ENCODE measurements around the gene WDR27. TPM values are rescaled to one million over a fixed set of nuclear protein-coding genes. Genes with fewer than 3 reads are reported as not detected.
"Not testable (repeated sequence)": the region's sequence is repeated elsewhere in the genome, so short reads cannot be mapped to it uniquely, and the experiment has no call there.

The WDR27 gene
- total RNA-seq, 1 experiment from 2014 or later: 18.7 TPM

- no peak for DNase-seq (ENCODE audit: low read depth)
Observed at GRCh38 chr6:169491482-169491881, 210.3 kb downstream of the WDR27 start.

GRCh38 chr6:169490830-169491229 lies 211.0 kb downstream of the WDR27 start:
- no peak for DNase-seq (ENCODE audit: low read depth)

DNA sequence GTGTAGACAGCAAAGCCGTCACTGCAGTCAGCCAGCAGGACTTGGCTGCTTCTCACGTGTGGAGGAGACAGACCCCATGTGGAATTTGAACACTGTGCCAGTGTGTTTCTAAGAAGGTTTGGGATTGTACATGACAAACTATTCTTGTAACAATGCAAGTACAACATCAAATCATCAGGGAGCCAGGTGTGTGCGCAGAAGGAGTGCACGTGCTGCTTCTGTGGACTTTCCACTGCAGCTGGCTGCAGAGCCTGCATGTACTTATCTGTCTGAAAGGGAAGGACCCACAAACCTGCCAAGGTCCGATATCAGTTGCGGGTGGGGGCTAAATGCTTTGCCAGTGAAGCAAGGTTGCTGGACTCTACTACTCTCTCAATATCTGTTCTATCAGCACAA lies 211.6 kb downstream of the WDR27 start:
- DNase-seq (ENCODE audit: low read depth): no peak

GRCh38 chr6:169489563-169490245 lies 212.1 kb downstream of the WDR27 start:
- DNase-seq (ENCODE audit: low read depth): no peak

DNA sequence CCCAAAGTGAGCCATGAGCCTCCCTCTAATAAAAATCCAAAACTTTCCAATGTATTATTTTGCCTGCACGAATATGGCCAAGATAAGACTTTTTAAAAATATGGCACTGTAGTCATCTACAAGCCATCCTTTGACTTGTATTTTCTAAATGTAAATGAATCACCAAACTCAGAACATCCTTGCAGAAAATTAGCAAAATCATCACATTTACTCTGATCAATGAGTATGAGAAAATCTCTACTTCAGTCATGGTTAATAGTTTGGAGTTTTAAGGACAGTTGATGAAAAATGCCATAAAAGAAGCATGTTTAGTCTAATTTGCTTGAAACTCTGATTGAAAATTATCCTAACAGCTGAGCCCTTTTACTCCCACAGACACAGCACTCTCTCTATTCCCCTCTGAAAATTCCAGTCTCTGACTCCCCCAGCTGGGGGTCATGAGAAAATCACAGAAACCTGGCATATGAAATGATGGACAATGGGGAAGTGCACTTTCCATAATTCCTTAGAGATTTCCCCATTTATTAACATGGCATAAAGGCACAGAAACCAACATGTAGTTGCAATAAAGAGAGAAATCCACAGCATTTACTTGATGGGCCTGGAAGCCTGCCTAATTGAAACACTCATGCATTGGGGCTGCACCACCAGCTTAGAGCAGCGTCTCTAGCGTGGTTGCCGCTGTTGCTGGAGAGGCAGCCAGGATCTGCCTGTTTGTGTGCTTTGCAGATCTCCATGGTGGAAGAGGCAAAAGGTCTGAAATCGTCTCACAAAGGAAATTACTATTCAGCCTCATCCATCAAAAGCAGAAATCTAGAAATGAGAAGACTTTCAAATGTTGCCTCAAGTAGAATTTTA lies 214.0 kb downstream of the WDR27 start:
- no peak for DNase-seq (ENCODE audit: low read depth)

- DNase-seq (ENCODE audit: low read depth): no peak
Observed at GRCh38 chr6:169479783-169480495, 221.9 kb downstream of the WDR27 start.

DNA sequence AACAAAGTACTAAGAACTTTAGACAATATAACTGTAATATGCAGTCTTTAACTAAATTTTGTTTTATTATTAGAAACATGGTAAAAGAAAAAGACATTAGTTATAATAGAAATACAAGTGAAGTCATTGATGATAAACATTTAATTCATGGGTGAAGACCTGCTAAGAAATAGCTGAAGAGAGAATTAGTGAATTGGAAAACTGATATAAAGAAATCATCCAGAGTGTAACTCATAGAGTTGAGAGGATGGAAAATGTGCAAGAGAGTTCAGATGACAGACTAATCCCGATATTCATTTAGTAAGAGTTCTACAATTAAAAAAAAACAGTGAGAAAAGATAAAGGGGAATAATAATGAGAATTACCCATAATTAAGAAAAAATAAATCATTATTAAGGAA lies 227.5 kb downstream of the WDR27 start:
- DNase-seq (ENCODE audit: low read depth): no peak

DNA sequence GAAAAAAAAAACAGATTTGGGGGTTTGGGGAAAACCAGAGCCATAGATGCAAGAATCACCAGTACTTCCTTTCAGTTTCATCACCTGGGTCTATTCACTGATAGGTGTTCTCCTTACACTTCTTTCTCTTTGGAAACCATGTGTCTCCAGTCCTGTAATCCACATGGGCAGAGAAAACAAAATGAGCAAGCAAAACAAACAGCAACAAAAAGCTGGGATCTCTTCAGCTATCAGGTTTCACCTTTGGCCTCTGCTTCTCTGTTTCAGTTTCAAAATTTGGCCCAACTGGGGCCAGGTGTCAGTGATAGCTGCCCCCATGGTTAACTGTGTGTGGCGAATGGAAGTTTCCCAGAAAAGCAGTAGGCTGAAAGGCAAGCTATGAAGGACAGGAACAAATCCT lies 228.2 kb downstream of the WDR27 start:
- DNase-seq (ENCODE audit: low read depth): no peak

DNA sequence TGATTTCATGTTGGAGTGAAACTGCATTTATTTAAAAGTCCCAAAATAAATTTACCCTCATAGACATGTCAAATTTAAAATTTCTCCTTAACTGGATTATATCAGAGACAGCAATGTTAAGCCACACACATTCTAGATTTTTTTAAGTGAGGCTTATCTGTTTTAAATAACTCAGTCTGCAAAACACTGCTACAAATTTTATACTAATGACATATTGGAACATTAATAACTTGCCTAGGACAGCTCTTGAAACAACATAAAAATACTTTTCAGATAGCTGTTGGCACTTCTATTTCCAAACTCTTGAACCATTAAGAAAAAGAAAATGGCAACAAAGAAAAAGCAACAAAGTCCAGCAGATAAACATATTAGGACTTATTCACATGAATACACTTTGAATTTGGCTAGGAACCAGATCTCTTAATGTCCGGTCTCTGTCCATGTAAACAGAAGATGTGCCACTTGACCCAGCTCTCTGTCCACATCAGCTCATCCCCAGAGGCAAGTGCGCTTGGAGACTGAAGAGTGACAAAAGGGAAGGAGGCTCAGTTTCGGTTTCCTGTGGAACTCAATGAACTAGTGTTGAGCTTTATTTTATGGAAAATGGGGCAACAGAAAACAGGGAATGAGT lies 228.9 kb downstream of the WDR27 start:
- DNase-seq (ENCODE audit: low read depth): no peak

- no peak for DNase-seq (ENCODE audit: low read depth)
Observed at GRCh38 chr6:169470790-169471189, 231.0 kb downstream of the WDR27 start.

- no peak for DNase-seq (ENCODE audit: low read depth)
Observed at GRCh38 chr6:169469028-169469427, 232.8 kb downstream of the WDR27 start.

DNA sequence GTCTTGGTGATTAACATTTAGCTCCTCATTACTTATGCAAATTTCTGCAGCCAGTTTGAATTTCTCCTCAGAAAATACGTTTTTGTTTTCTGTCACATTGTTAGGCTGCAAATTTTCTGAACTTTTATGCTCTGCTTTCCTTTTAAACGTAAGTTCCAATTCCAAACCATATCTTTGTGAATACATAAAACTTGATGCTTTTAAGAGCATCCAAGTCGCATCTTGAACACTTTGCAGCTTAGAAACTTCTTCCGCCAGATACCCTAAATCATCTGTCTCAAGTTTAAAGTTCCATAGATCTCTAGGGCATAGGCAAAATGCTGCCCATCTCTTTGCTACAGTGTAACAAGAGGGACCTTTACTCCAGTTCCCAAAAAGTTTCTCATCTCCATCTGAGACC lies 234.1 kb downstream of the WDR27 start:
- DNase-seq (ENCODE audit: low read depth): not testable (repeated sequence)

GRCh38 chr6:169466256-169466655 lies 235.6 kb downstream of the WDR27 start:
- not testable (repeated sequence) for DNase-seq (ENCODE audit: low read depth)

DNA sequence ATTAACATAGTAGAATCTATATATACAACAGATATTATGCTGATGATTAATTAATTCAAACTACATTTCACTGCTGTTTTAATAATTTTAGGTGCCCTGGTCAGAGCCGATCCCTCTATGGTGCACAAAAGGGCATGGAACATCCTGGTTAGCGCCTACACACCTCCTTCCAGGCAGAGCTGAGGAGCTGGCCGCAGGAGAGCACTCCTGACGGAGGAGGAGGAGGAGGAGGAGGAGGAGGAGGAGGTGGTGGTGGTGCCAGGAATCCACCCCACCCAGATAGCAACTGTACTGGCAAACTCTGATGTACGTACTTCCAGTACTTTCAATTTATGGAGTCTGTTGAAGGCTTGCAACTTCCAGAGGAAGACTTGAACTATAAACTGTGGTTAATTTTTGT lies 244.1 kb downstream of the WDR27 start:
- DNase-seq (ENCODE audit: low read depth): no peak

DNA sequence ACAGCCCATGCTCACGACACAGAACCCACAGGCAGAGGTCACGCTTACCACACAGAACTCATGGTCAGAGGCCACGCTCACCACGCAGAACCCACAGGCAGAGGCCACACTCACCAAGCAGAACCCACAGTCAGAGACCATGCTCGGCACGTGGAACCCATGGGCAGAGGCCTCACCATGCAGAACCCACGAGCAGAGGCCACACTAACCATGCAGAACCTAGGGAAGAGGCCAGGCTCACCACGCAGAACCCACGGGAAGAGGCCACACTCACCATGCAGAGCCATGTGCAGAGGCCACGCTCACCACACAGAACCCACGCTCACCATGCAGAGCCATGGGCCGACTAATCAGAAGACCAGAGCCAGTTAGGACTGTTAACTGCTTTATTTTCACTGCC lies 245.0 kb downstream of the WDR27 start:
- DNase-seq (ENCODE audit: low read depth): no peak

DNA sequence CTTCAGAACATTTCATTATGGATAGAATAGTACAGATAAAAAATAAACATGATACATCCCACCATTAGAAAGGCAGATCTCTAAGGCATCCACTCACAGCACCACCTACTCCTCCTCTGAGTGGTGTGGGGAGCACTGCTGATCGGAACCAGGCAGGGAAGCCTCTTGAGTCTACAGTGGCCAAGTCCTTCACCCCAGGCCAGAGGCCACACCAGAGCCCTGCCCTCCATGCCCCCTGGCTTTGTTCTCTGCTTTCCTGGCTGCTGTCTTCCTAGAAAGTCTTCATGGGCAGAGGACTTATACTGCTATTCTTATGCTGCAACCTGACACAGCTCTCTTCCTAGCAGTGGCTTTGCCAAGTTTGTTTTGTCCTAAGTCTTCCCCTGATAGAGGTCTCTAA lies 246.4 kb downstream of the WDR27 start:
- no peak for DNase-seq (ENCODE audit: low read depth)

DNA sequence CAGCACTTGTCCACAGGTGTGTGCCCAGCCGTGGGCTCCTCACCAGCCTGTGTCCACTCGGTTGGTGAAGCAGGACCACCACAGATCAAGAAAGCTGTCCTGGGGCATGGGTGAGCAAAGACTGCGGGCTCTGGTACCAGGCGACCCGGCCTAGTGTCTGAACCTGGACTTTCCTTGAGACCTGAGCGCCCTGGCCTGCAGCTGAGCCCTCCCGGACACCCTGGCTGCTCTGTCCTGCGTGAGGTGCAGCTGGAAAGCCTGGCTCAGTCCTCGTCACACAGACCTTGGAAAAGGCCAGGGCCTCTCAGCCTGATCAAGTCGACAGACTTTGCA lies 247.0 kb downstream of the WDR27 start:
- no peak for DNase-seq (ENCODE audit: low read depth)

GRCh38 chr6:169454204-169454871 lies 247.5 kb downstream of the WDR27 start:
- DNase-seq (ENCODE audit: low read depth): no peak

DNA sequence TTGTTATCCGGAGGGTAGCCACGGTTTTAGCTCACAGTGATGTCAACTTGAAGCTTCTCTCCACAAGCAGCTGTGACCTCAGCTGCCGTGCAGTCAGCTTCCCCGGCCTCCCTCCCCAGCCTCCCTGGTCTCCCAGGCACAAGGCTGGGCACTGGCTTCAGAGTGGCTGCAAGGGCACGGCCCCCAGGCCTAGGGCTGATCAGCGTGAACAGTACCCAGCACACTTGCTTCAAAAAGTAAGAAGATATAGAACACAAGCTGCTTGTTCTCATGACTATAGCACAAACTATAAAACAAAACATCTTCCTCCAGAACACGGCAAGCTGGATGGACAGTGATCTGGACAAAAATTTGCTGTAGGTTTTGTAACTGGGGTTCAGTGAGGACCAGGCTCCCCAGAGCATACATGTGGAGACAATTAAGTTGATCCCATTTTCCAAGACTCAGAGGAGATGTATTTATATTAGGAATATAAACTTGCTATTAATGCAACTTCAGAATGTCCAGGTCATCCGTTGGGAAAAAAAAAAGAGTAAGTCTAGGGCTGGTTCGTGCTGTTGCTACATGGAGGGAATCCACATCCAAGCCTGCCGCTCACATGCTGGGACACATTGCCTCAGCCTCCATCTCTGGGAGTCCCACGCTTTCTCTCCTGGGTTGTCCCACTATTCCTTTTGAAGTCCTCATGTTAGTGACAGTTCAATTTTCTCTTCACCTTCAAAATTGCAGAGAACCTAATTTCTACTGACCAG lies 248.8 kb downstream of the WDR27 start:
- DNase-seq (ENCODE audit: low read depth): no peak

DNA sequence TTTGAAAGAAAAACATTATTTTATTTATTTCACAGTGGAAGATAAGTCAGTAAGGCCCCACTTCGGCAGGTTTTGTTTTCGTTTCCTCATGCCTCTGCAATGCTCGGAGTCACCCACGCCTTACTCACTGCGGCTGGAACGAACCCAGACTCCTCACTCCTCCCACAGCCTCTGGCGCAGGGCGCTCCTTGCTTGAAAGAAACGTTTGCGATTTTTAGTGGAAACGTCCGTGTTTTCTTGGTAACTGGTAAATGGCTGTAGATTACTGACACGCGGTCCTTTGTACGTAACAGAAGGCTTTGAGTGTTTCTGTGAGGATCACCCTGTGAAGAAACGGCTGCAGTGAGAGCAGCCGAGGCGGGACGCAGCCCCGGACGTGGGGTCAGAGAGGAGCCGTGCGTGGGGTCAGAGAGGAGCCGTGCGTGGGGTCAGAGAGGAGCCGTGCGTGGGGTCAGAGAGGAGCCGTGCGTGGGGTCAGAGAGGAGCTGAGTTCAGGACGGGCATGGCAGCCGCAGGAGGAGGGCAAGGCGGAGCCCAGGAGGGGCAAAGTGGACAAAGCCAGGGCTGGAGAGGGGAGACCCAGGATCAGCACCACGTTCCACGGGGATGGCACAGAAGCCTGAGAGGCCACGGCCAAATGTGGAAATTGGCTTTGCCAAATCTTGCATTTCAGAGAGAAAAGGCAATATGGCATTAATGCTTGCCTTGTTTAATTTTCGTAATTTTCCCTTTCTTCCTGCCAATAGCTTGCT lies 249.5 kb downstream of the WDR27 start:
- DNase-seq (ENCODE audit: low read depth): peak; percentile 36

Data from HT1080 (cell line).